Thyroid gland (tissue), 4 donors: ENCODE data around the gene OR10A7.

ENCODE experiments used
- CTCF ChIP-seq, 6 experiments: fragments of 200-600 bp in 3 of 6; fragments of 450-650 bp in 3 of 6; sonication (generic) in 3 of 6; IDR thresholded peaks; one replicate each; pipeline ENCODE4 v1.5.1; 2016 to 2019; ENCODE audit warnings: antibody characterized with exemption in 6 of 6, mild to moderate bottlenecking in 2 of 6, inconsistent platforms in 1 of 6, moderate library complexity in 1 of 6
- POLR2A ChIP-seq, 2 donors: fragments of 450-650 bp; IDR thresholded peaks; one replicate each; pipeline ENCODE4 v1.6.1; 2017; ENCODE audit warnings: antibody characterized with exemption in 2 of 2, mild to moderate bottlenecking in 2 of 2, moderate library complexity in 1 of 2

DNA sequence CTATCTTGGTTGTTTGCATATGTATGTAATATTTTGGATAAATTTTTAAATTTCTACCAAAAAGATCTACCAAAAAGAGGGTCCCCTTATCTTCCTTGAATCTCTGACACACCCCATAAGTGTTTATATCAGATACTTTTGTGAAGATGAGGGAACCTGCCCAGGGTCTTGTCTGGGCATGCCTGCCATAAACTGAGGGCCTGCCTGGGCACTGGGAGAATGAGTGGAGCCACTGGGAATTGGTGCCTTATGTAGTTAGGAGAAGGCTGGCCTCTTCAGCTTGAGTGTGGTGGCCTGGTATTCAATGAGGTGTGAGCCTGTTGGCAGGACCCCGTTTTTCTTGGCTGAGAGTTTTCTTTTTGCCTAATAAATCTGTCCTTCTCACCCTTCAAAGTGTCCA lies 48.1 kb upstream of the OR10A7 start:
- TF ChIP-seq CTCF (IDR thresholded peaks at IDR 0.05) = no peak
- TF ChIP-seq POLR2A (IDR thresholded peaks at IDR 0.05) = no peak
